Fibroblast of lung (primary cell): ENCODE data around the gene ADAP1. TPM values are rescaled to one million over a fixed set of nuclear protein-coding genes. Genes with fewer than 3 reads are reported as not detected.

Experiments
- DNase-seq, 2 donors: peaks; one replicate each; pipeline versions ENCODE4 v3.0.0 to v3.0.0-alpha.2; 2010; ENCODE audit warnings: low read depth in 2 of 2
- H2AFZ ChIP-seq: 2 replicates; pipeline ENCODE4 v1.5.1; 2012; ENCODE audit warnings: low read length, control low read depth, inconsistent platforms
- H3K27ac ChIP-seq: 2 replicates; pipeline ENCODE4 v1.5.1; 2011; ENCODE audit warnings: low read length, control low read depth; ENCODE audit not compliant: insufficient read depth
- H3K27me3 ChIP-seq: 2 replicates; pipeline ENCODE4 v1.5.1; 2011; ENCODE audit warnings: mild to moderate bottlenecking, low read length; ENCODE audit not compliant: control insufficient read depth, insufficient read depth
- H3K36me3 ChIP-seq: 2 replicates; pipeline ENCODE4 v1.5.1; 2011; ENCODE audit warnings: low read length; ENCODE audit not compliant: control insufficient read depth, insufficient read depth
- H3K4me1 ChIP-seq: 2 replicates; pipeline ENCODE4 v1.5.1; 2011; ENCODE audit warnings: low read length; ENCODE audit not compliant: control insufficient read depth, insufficient read depth; ENCODE audit errors: extremely low read depth
- H3K4me2 ChIP-seq: 2 replicates; pipeline ENCODE4 v1.5.1; 2011; ENCODE audit warnings: low read length, control low read depth; ENCODE audit not compliant: insufficient read depth; ENCODE audit errors: extremely low read depth
- H3K4me3 ChIP-seq, 4 experiments: fragments of 200-600 bp in 1 of 4; sonication (generic) in 1 of 4; replicated peaks in 1 of 4; 2 replicates each; pipeline ENCODE4 v1.5.1; 2011 to 2016; ENCODE audit warnings: low read length in 4 of 4, low read depth in 3 of 4, mild to moderate bottlenecking in 3 of 4, control low read depth in 2 of 4, inconsistent platforms in 1 of 4, mixed read lengths in 1 of 4; ENCODE audit not compliant: insufficient read depth in 1 of 4; ENCODE audit errors: control extremely low read depth in 1 of 4
- H3K79me2 ChIP-seq: 2 replicates; pipeline ENCODE4 v1.5.1; 2012; ENCODE audit warnings: mild to moderate bottlenecking, low read length, inconsistent platforms; ENCODE audit not compliant: control insufficient read depth, insufficient read depth
- H3K9ac ChIP-seq: 2 replicates; pipeline ENCODE4 v1.5.1; 2011; ENCODE audit warnings: mild to moderate bottlenecking, low read length, control low read depth; ENCODE audit not compliant: insufficient read depth
- H3K9me3 ChIP-seq: 2 replicates; pipeline ENCODE4 v1.5.1; 2012; ENCODE audit warnings: low read depth, low read length; ENCODE audit not compliant: control insufficient read depth, insufficient read depth
- H4K20me1 ChIP-seq: 2 replicates; pipeline ENCODE4 v1.5.1; 2011; ENCODE audit warnings: low read length; ENCODE audit not compliant: control insufficient read depth, insufficient read depth; ENCODE audit errors: extremely low read depth
- CTCF ChIP-seq, 2 donors: IDR thresholded peaks in 1 of 2; conservative IDR thresholded peaks in 1 of 2; 1 replicate in 1 of 2; 2 replicates in 1 of 2; pipeline ENCODE4 v1.5.1; 2011 to 2012; ENCODE audit warnings: low read length in 2 of 2, control low read depth in 1 of 2, inconsistent platforms in 1 of 2, low read depth in 1 of 2, mild to moderate bottlenecking in 1 of 2
- EZH2 ChIP-seq: IDR thresholded peaks from 2 replicates; pipeline ENCODE4 v1.5.1; 2012; ENCODE audit warnings: low read length, control low read depth, mild to moderate bottlenecking; ENCODE audit errors: missing control alignments
- polyA plus RNA-seq, 2 donors: library from polyadenylated mRNA; depleted of rRNA in 1 of 2; stranded (reverse) in 1 of 2; unstranded in 1 of 2; fragments of >200 nt; gene quantifications; 2 replicates each; pipeline ENCODE4 v1.2.1, GENCODE V29; 2011 to 2012; ENCODE audit warnings: missing spikeins in 1 of 2
- total RNA-seq: library from RNA; depleted of rRNA; stranded (reverse); fragments of >200 nt; gene quantifications from 2 replicates; pipeline ENCODE4 v1.2.1, GENCODE V29; 2014

ADAP1 gene
- total and polyA plus RNA-seq, 2 donors (not counting 1 experiment from before 2014, with no cell fraction given) = 1.1 to 2.3 TPM

GRCh38 chr7:849145-849544, 105.3 kb downstream of the ADAP1 start:
- Histone ChIP-seq H3K4me1 (no peaks in the 10 kb centered on the region), H4K20me1 (no peaks in the 10 kb centered on the region), H3K27me3 (no peaks in the 10 kb centered on the region), H3K36me3 (peaks cover 33% of the 10 kb centered on the region), H3K4me2 (no peak overlapping the region), H3K9ac (no peak overlapping the region), H3K79me2 (peaks cover 8% of the 10 kb centered on the region), H3K9me3 (no peaks in the 10 kb centered on the region), H3K27ac (no peak overlapping the region), H2AFZ (no peak overlapping the region), H3K4me3 (no peak overlapping the region)
- DNase-seq = no peak
- TF ChIP-seq EZH2 = no peak
- TF ChIP-seq CTCF (conservative IDR thresholded peaks at IDR 0.05 in 1 of 2, IDR thresholded peaks at IDR 0.05 in 1 of 2; ENCODE audit: low read depth in 1 of 2, low read length in 2 of 2) = no peak

Other genes starting within 250 kb of the ADAP1 start
- gene DNAAF5, start 228.0 kb downstream of the ADAP1 start, total RNA-seq = 10.3 and 14.2 TPM in 2 replicates
- 13.1 and 19.2 TPM in 2 replicates for gene DNAAF5, start 228.0 kb downstream of the ADAP1 start, polyA plus RNA-seq
- 12.3 and 14.5 TPM in 2 replicates for gene PRKAR1B, start 227.4 kb downstream of the ADAP1 start, total RNA-seq
- gene PRKAR1B, start 227.4 kb downstream of the ADAP1 start, polyA plus RNA-seq = 12.1 and 12.7 TPM in 2 replicates
- 92.7 and 185 TPM in 2 replicates for gene SUN1, start 122.2 kb downstream of the ADAP1 start, total RNA-seq
- 157 and 220 TPM in 2 replicates for gene SUN1, start 122.2 kb downstream of the ADAP1 start, polyA plus RNA-seq
- gene GET4, start 78.1 kb downstream of the ADAP1 start, total RNA-seq = 21.6 and 23.1 TPM in 2 replicates
- gene GET4, start 78.1 kb downstream of the ADAP1 start, polyA plus RNA-seq = 13.4 and 15.9 TPM in 2 replicates
- gene COX19, start 20.9 kb upstream of the ADAP1 start, total RNA-seq = 9.2 and 11.7 TPM in 2 replicates
- gene COX19, start 20.9 kb upstream of the ADAP1 start, polyA plus RNA-seq = 4.0 and 4.3 TPM in 2 replicates
- gene CYP2W1, start 28.5 kb upstream of the ADAP1 start, total RNA-seq = not detected in 2 replicates
- gene CYP2W1, start 28.5 kb upstream of the ADAP1 start, polyA plus RNA-seq = not detected in 2 replicates
- gene GPR146, start 89.9 kb upstream of the ADAP1 start, total RNA-seq = 3.1 and 3.3 TPM in 2 replicates
- gene GPR146, start 89.9 kb upstream of the ADAP1 start, polyA plus RNA-seq = 0.30 and 2.2 TPM in 2 replicates
- gene GPER1, start 133.4 kb upstream of the ADAP1 start, total RNA-seq = 1.5 and 2.3 TPM in 2 replicates
- gene GPER1, start 133.4 kb upstream of the ADAP1 start, polyA plus RNA-seq = 2.0 and 2.4 TPM in 2 replicates
- gene ZFAND2A, start 205.5 kb upstream of the ADAP1 start, total RNA-seq = 18.7 and 20.5 TPM in 2 replicates
- 22.0 and 35.1 TPM in 2 replicates for gene ZFAND2A, start 205.5 kb upstream of the ADAP1 start, polyA plus RNA-seq